WI38 (cell line): ENCODE results near the gene MON2.

ENCODE experiments used
- H3K4me3 ChIP-seq: 2 replicates; pipeline ENCODE4 v1.5.1; 2011; ENCODE audit warnings: low read depth, mild to moderate bottlenecking, control low read depth, low read length
- TF ChIP-seq, protein P1 (sequence below): IDR thresholded peaks from 2 replicates; pipeline ENCODE4 v1.5.1; 2012; ENCODE audit warnings: low read depth, mild to moderate bottlenecking, control low read depth, low read length

Gene MON2

GRCh38 chr12:62627181-62627580 is 160.6 kb downstream of the MON2 start:
- TF ChIP-seq, protein P1, sequence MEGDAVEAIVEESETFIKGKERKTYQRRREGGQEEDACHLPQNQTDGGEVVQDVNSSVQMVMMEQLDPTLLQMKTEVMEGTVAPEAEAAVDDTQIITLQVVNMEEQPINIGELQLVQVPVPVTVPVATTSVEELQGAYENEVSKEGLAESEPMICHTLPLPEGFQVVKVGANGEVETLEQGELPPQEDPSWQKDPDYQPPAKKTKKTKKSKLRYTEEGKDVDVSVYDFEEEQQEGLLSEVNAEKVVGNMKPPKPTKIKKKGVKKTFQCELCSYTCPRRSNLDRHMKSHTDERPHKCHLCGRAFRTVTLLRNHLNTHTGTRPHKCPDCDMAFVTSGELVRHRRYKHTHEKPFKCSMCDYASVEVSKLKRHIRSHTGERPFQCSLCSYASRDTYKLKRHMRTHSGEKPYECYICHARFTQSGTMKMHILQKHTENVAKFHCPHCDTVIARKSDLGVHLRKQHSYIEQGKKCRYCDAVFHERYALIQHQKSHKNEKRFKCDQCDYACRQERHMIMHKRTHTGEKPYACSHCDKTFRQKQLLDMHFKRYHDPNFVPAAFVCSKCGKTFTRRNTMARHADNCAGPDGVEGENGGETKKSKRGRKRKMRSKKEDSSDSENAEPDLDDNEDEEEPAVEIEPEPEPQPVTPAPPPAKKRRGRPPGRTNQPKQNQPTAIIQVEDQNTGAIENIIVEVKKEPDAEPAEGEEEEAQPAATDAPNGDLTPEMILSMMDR = no peak
- no peak overlapping the region for H3K4me3 ChIP-seq

- no peak overlapping the region for H3K4me3 ChIP-seq
- TF ChIP-seq, protein P1 = no peak
Measured at GRCh38 chr12:62629413-62629812, 162.8 kb downstream of the MON2 start.

GRCh38 chr12:62629971-62630739 is 163.5 kb downstream of the MON2 start:
- TF ChIP-seq, protein P1 = no peak
- H3K4me3 ChIP-seq = no peak overlapping the region

DNA sequence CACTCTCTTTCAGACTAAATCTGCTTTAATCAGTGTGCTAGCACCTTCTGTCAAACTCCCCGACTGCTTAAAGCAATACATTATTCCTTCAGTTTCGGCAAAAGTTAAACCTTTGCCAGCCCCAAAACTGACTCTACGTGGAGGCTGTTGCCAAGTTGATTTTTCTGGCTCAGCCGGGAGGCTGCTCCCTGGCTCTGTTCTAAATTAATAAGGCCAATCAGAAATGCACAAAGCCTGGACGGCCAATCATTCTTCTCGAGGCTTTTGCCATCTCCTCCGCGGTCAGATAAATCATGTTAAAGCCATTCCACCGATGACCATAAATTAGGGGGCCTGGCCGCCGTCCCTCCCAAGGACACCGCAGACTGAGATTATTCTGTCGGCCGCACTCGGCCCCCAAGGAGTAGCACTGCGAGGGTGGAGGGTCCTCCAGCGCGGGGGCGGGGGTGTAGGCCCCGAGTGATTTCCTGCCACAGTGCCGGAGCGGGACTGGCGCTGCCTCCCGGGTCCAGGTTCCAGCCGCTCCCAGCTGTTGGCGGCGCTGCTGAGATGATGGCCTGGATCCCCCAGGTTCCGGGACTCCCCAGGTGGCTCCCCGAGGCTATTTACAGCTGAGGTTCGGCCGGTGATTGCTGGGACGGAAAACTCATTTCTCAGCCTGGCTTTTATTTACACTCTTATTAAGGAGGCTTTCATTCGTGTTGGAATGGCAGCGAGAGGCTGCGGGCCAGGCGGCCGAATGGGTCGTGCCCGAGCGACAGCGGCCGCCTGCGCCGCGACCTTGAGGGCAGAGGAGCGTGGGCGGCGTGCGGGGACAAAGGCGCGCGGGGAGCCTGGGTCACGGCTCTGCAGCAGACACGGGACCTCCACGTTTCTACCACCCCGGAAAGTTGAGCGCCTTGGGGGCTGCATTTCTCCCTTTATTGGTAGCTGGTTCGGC is 165.1 kb downstream of the MON2 start:
- peak overlapping the region; percentile 61 for H3K4me3 ChIP-seq
- TF ChIP-seq, protein P1 = peak; percentile 19; the same call in 1 of the 2 replicates

DNA sequence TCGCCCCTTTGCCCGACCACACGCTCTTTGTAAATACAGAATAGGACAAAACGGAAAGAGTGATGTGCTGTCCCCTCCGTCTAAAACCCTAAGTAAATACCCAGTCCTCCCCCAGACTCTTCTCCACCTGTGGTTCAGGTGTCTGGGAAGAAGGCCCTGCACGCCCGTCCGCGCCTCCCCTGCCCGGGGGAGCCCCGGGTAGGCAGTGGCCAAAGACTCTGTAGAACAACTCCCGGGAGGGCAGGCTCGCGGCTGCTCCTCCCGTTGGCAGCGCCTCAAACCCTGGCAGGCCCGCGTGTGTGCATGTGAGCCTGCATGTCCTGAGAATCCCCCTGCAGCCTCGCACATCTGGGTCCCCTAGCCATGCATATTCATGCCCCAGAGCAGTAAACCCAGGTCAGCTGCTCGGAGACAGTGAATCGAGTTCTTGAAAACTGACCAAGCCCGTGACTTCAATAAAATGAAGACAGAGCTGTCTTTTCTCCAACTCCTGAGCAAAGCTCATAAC is 165.8 kb downstream of the MON2 start:
- TF ChIP-seq, protein P1 = no peak
- peak overlapping the region; percentile 61 for H3K4me3 ChIP-seq

- no peak overlapping the region for H3K4me3 ChIP-seq
- TF ChIP-seq, protein P1 = no peak
Measured at GRCh38 chr12:62635649-62636048, 169.0 kb downstream of the MON2 start.
